ENCODE results near the gene DBNDD2.
A peak's percentile ranks its signal among the peaks of the same experiment; 100 is the strongest.

DBNDD2 gene, protein sequence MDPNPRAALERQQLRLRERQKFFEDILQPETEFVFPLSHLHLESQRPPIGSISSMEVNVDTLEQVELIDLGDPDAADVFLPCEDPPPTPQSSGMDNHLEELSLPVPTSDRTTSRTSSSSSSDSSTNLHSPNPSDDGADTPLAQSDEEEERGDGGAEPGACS

GRCh38 chr20:45407783-45408645 is at the start of gene DBNDD2:
TSS of gene DBNDD2 (plus strand) at chr20:45408289. CDS start at chr20:45408468, 179 bp downstream.
- H3K4me3 ChIP-seq (ENCODE audit: low read depth, low read length): peak within 1 kb of the TSS; percentile 75

GRCh38 chr20:45359069-45359405 is 49.1 kb upstream of the DBNDD2 start:
- no peak overlapping the region for H3K4me3 ChIP-seq (ENCODE audit: low read depth, low read length)
- no peaks in the 10 kb centered on the region for H3K9me3 ChIP-seq (ENCODE audit: control insufficient read depth, insufficient read depth, low read depth, low read length)
- no peaks in the 10 kb centered on the region for H3K36me3 ChIP-seq (ENCODE audit: control insufficient read depth, insufficient read depth, low read length)
- no peak overlapping the region for H3K9ac ChIP-seq (ENCODE audit: low read length)
- H3K4me1 ChIP-seq (ENCODE audit: control insufficient read depth, insufficient read depth, low read length): peaks cover 13% of the 10 kb centered on the region
- no peak overlapping the region for H3K27ac ChIP-seq (ENCODE audit: low read depth, low read length)
- H3K27me3 ChIP-seq (ENCODE audit: control insufficient read depth, insufficient read depth, low read length): no peaks in the 10 kb centered on the region

More at GRCh38 chr20:45407783-45408645, at the start of gene DBNDD2:
- Histone ChIP-seq H3K9ac (ENCODE audit: low read length) (peak within 1 kb of the TSS; percentile 72), H3K36me3 (ENCODE audit: control insufficient read depth, insufficient read depth, low read length) (peaks cover 24% of the 10 kb centered on the region), H3K27ac (ENCODE audit: low read depth, low read length) (no peak within 1 kb of the TSS), H3K4me1 (ENCODE audit: control insufficient read depth, insufficient read depth, low read length) (peaks cover 11% of the 10 kb centered on the region; the same call in 1 of the 2 replicates), H3K27me3 (ENCODE audit: control insufficient read depth, insufficient read depth, low read length) (peaks cover 56% of the 10 kb centered on the region), H3K9me3 (ENCODE audit: control insufficient read depth, insufficient read depth, low read depth, low read length) (no peaks in the 10 kb centered on the region)

DNA sequence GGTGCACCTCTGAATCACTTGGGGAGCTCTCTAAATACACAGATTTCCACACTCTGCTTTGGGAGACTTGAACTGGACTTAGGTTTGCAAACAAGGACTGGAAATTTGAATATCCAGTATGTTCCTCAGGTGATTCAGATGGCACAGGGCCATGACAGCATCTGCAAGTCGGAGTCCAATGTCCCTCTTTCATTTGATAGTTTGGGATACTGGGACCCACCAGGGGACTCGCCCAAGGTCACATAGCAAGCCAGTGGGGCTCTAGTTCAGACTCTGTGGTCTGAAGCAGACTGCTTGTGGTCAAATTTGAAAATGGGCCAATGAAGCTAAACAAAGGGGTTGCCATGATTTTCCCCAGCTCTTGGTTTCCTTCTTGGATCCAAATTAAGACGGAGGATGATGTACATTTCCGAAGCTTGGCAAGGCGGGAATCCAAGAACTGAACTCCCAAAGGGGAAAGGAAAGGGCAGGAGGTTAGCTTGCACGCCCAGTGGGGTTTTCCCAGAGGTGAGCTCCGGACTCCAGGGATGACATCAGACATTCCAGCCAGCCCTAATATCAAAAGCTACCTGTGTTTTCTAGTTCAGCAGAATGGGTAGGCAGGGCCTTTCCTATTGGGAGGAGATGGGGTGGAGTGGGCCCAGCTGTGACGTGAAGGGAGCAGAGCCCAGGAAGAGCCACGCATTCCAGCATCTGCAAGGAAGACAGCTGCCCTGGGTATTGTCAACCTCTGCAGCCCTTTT is 48.5 kb upstream of the DBNDD2 start:
- Histone ChIP-seq H3K27ac (ENCODE audit: low read depth, low read length) (no peak overlapping the region), H3K9me3 (ENCODE audit: control insufficient read depth, insufficient read depth, low read depth, low read length) (no peaks in the 10 kb centered on the region), H3K4me3 (ENCODE audit: low read depth, low read length) (no peak overlapping the region), H3K36me3 (ENCODE audit: control insufficient read depth, insufficient read depth, low read length) (no peaks in the 10 kb centered on the region), H3K4me1 (ENCODE audit: control insufficient read depth, insufficient read depth, low read length) (peaks cover 13% of the 10 kb centered on the region), H3K9ac (ENCODE audit: low read length) (no peak overlapping the region), H3K27me3 (ENCODE audit: control insufficient read depth, insufficient read depth, low read length) (no peaks in the 10 kb centered on the region)

- Histone ChIP-seq H3K27me3 (ENCODE audit: control insufficient read depth, insufficient read depth, low read length) (no peaks in the 10 kb centered on the region), H3K36me3 (ENCODE audit: control insufficient read depth, insufficient read depth, low read length) (peaks cover 12% of the 10 kb centered on the region), H3K4me1 (ENCODE audit: control insufficient read depth, insufficient read depth, low read length) (peaks cover 13% of the 10 kb centered on the region), H3K4me3 (ENCODE audit: low read depth, low read length) (no peak overlapping the region), H3K27ac (ENCODE audit: low read depth, low read length) (no peak overlapping the region), H3K9ac (ENCODE audit: low read length) (no peak overlapping the region), H3K9me3 (ENCODE audit: control insufficient read depth, insufficient read depth, low read depth, low read length) (no peaks in the 10 kb centered on the region)
These were observed 46.3 kb upstream of the DBNDD2 start for GRCh38 chr20:45361793-45362192.

- Histone ChIP-seq H3K27ac (ENCODE audit: low read depth, low read length) (peak within 1 kb of the TSS; percentile 72; the same call in 1 of the 2 replicates), H3K9me3 (ENCODE audit: control insufficient read depth, insufficient read depth, low read depth, low read length) (no peaks in the 10 kb centered on the region), H3K27me3 (ENCODE audit: control insufficient read depth, insufficient read depth, low read length) (no peaks in the 10 kb centered on the region), H3K4me1 (ENCODE audit: control insufficient read depth, insufficient read depth, low read length) (peaks cover 13% of the 10 kb centered on the region), H3K36me3 (ENCODE audit: control insufficient read depth, insufficient read depth, low read length) (peaks cover 22% of the 10 kb centered on the region), H3K9ac (ENCODE audit: low read length) (peak within 1 kb of the TSS; percentile 90), H3K4me3 (ENCODE audit: low read depth, low read length) (peak within 1 kb of the TSS; percentile 87)
These were observed 45.1 kb upstream of the DBNDD2 start, which contains the start of gene SYS1 for GRCh38 chr20:45362804-45363610. TSS of gene SYS1 (plus strand) at chr20:45363156. CDS start at chr20:45363532, 376 bp downstream.

DNA sequence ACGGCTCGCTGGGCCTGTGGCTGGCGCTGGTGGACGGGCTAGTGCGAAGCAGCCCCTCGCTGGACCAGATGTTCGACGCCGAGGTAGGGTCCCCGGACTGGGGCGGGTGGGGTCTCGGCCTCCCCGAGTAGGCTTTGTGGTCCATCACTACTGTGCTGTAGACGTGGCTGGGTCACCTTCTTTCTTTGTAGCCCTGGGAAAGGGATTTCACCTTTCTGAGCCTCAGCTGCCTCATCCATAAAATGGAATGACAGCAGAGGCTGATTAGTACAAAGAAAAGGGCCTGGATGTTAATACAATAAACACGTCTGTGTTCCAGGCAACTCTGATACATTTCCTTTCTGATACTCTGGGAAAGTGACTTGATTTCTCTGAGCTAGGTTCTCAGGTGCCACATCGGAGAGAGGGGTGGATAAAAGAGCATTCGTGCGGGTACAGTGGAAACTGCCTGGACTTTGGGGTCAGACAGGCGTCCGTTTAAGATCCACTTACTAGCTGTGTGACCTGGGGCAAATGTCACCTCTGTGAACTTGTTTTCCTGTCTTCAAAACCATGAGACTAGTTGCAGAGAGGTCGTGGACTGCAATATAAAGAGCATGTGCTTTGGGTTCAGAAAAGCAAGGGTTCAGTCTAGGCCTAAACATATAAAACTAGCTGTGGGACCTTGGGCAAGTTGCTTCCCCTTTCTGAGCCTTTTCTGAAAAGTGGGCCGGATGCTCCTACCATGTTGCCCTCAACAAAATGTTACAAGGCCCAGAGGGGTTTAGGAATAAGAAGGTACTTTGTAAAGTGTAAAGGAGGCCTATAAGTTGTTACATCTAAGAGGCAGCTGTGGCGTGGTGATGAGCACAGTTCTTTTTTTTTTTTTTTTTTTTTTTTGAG is 44.2 kb upstream of the DBNDD2 start:
- peak overlapping the region; percentile 87 for H3K4me3 ChIP-seq (ENCODE audit: low read depth, low read length)

DNA sequence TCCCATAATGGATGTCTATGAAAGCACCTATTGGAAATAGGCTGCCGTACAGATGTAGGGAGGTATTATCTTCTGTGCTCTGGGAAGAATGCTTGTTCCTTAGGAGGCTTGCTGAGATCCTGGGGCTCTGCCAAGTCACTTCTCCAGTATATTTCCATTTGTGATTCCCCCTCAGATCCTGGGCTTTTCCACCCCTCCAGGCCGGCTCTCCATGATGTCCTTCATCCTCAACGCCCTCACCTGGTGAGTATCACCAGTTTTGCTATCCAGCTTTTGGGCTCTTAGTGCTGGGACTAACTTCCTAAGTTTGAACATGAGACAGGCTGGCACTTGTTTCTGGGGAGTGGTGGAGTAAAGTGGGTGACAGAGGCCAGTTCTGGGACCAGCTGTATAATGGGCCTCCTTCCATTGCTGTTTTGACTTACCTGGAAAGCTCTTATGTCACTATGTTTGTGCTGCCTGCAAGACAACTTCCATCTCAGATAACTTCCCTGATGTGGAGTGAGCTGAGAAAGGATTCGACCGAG is 42.6 kb upstream of the DBNDD2 start:
- Histone ChIP-seq H3K36me3 (ENCODE audit: control insufficient read depth, insufficient read depth, low read length) (peaks cover 27% of the 10 kb centered on the region), H3K9ac (ENCODE audit: low read length) (no peak overlapping the region), H3K27me3 (ENCODE audit: control insufficient read depth, insufficient read depth, low read length) (no peaks in the 10 kb centered on the region), H3K9me3 (ENCODE audit: control insufficient read depth, insufficient read depth, low read depth, low read length) (no peaks in the 10 kb centered on the region), H3K4me3 (ENCODE audit: low read depth, low read length) (no peak overlapping the region), H3K27ac (ENCODE audit: low read depth, low read length) (no peak overlapping the region), H3K4me1 (ENCODE audit: control insufficient read depth, insufficient read depth, low read length) (no peaks in the 10 kb centered on the region)

More for the DNA sequence above, 44.2 kb upstream of the DBNDD2 start:
- Histone ChIP-seq H3K9me3 (ENCODE audit: control insufficient read depth, insufficient read depth, low read depth, low read length) (no peaks in the 10 kb centered on the region), H3K27me3 (ENCODE audit: control insufficient read depth, insufficient read depth, low read length) (no peaks in the 10 kb centered on the region), H3K4me1 (ENCODE audit: control insufficient read depth, insufficient read depth, low read length) (peaks cover 4% of the 10 kb centered on the region; the same call in 1 of the 2 replicates), H3K9ac (ENCODE audit: low read length) (peak overlapping the region; percentile 90), H3K36me3 (ENCODE audit: control insufficient read depth, insufficient read depth, low read length) (peaks cover 27% of the 10 kb centered on the region), H3K27ac (ENCODE audit: low read depth, low read length) (no peak overlapping the region)

DNA sequence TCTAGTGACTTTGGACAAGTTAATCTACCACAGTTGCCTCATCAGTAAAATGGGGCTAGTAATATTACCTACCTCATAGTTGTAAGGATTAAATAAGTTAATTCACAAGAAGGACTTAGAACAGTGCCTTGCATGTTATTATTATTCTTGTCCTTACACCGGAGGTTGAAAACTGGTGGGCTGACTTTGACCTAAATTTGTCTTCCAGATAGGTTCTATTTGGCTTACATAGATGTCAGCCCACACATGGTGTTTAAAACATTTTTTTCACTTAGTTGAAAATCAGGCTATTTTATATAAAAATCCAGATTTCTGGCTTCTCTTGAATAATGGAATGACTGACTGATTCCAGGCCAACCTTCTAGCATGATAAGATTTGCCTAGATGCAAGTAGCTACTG is 41.9 kb upstream of the DBNDD2 start:
- H3K4me1 ChIP-seq (ENCODE audit: control insufficient read depth, insufficient read depth, low read length): no peaks in the 10 kb centered on the region
- no peak overlapping the region for H3K27ac ChIP-seq (ENCODE audit: low read depth, low read length)
- no peak overlapping the region for H3K9ac ChIP-seq (ENCODE audit: low read length)
- H3K4me3 ChIP-seq (ENCODE audit: low read depth, low read length): no peak overlapping the region
- no peaks in the 10 kb centered on the region for H3K27me3 ChIP-seq (ENCODE audit: control insufficient read depth, insufficient read depth, low read length)
- H3K36me3 ChIP-seq (ENCODE audit: control insufficient read depth, insufficient read depth, low read length): peaks cover 27% of the 10 kb centered on the region
- H3K9me3 ChIP-seq (ENCODE audit: control insufficient read depth, insufficient read depth, low read depth, low read length): no peaks in the 10 kb centered on the region

DNA sequence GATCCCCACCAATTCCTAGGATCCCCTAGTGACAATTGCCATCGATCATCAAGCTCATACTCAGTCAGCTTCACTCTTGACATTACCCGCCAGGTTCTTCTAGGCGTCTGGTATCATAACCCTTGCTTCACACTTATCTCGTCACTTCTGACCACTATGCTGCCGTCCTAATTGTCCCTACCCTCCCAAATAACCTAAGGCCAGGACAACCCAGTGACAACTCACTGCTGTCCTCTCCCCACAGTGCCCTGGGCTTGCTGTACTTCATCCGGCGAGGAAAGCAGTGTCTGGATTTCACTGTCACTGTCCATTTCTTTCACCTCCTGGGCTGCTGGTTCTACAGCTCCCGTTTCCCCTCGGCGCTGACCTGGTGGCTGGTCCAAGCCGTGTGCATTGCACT is 41.5 kb upstream of the DBNDD2 start:
- H3K4me1 ChIP-seq (ENCODE audit: control insufficient read depth, insufficient read depth, low read length): no peaks in the 10 kb centered on the region
- peaks cover 27% of the 10 kb centered on the region for H3K36me3 ChIP-seq (ENCODE audit: control insufficient read depth, insufficient read depth, low read length)
- H3K27ac ChIP-seq (ENCODE audit: low read depth, low read length): no peak overlapping the region
- no peaks in the 10 kb centered on the region for H3K9me3 ChIP-seq (ENCODE audit: control insufficient read depth, insufficient read depth, low read depth, low read length)
- H3K27me3 ChIP-seq (ENCODE audit: control insufficient read depth, insufficient read depth, low read length): no peaks in the 10 kb centered on the region
- no peak overlapping the region for H3K9ac ChIP-seq (ENCODE audit: low read length)
- H3K4me3 ChIP-seq (ENCODE audit: low read depth, low read length): no peak overlapping the region

Data from HUES6 (cell line).